HepG2 (cell line): ENCODE measurements around the gene KIFC1. TPM values are rescaled to one million over a fixed set of nuclear protein-coding genes. Genes with fewer than 3 reads are reported as not detected.

Source experiments
- FOXA1 ChIP-seq, 2 experiments: fragments of 450-650 bp in 1 of 2; sonication (generic) in 1 of 2; formaldehyde crosslinking in 1 of 2; IDR thresholded peaks; 2 replicates each; pipeline versions ENCODE4 v1.4.0 to v1.6.1; 2016 to 2020; ENCODE audit warnings: missing genetic modification reagents in 1 of 2
- JDP2 ChIP-seq: sonication (generic); formaldehyde crosslinking; IDR thresholded peaks from 2 replicates; pipeline ENCODE4 v1.8.1; 2022; ENCODE audit warnings: missing genetic modification reagents, borderline replicate concordance
- MAFG ChIP-seq: sonication (generic); formaldehyde crosslinking; IDR thresholded peaks from 2 replicates; pipeline ENCODE4 v1.5.1; 2020; ENCODE audit warnings: mild to moderate bottlenecking, missing genetic modification reagents
- MBD4 ChIP-seq: IDR thresholded peaks from 2 replicates; pipeline ENCODE4 v1.6.1; 2012; ENCODE audit warnings: low read length, inconsistent platforms, borderline replicate concordance
- MIER3 ChIP-seq: IDR thresholded peaks from 2 replicates; pipeline ENCODE4 v1.6.1; 2016; ENCODE audit warnings: missing compliant biosample characterization, borderline replicate concordance
- MTA1 ChIP-seq: sonication (generic); formaldehyde crosslinking; IDR thresholded peaks from 2 replicates; pipeline ENCODE4 v1.4.0; 2020; ENCODE audit warnings: missing genetic modification reagents, mild to moderate bottlenecking, borderline replicate concordance
- NKX3-1 ChIP-seq: sonication (generic); formaldehyde crosslinking; IDR thresholded peaks from 2 replicates; pipeline ENCODE4 v1.5.0; 2020; ENCODE audit warnings: missing genetic modification reagents
- NONO ChIP-seq, 2 experiments: fragments of 450-650 bp in 1 of 2; sonication (generic) in 1 of 2; formaldehyde crosslinking in 1 of 2; IDR thresholded peaks in 1 of 2; conservative IDR thresholded peaks in 1 of 2; 2 replicates each; pipeline versions ENCODE4 v1.6.1 to v1.8.0; 2017 to 2022; ENCODE audit warnings: mild to moderate bottlenecking in 1 of 2, missing genetic modification reagents in 1 of 2, moderate library complexity in 1 of 2
- NR3C1 ChIP-seq: sonication (generic); formaldehyde crosslinking; IDR thresholded peaks from 2 replicates; pipeline ENCODE4 v1.4.0; 2020; ENCODE audit warnings: missing genetic modification reagents
- RARA ChIP-seq: IDR thresholded peaks from 2 replicates; pipeline ENCODE4 v1.6.1; 2016; ENCODE audit warnings: missing genetic modification reagents, missing compliant biosample characterization
- ZBTB38 ChIP-seq: sonication (generic); formaldehyde crosslinking; IDR thresholded peaks from 2 replicates; pipeline ENCODE4 v1.5.1; 2020; ENCODE audit warnings: mild to moderate bottlenecking, missing genetic modification reagents
- ZFP82 ChIP-seq: sonication (generic); formaldehyde crosslinking; IDR thresholded peaks from 2 replicates; pipeline ENCODE4 v1.5.1; 2020; ENCODE audit warnings: mild to moderate bottlenecking, missing genetic modification reagents, borderline replicate concordance
- ZNF17 ChIP-seq: sonication (generic); formaldehyde crosslinking; IDR thresholded peaks from 2 replicates; pipeline ENCODE4 v1.5.0; 2020; ENCODE audit warnings: mild to moderate bottlenecking, missing genetic modification reagents
- ZNF20 ChIP-seq: sonication (generic); formaldehyde crosslinking; IDR thresholded peaks from 2 replicates; pipeline ENCODE4 v1.4.0; 2020; ENCODE audit warnings: mild to moderate bottlenecking, moderate library complexity, missing genetic modification reagents
- ZNF382 ChIP-seq: sonication (generic); formaldehyde crosslinking; IDR thresholded peaks from 2 replicates; pipeline ENCODE4 v1.5.0; 2020; ENCODE audit warnings: missing genetic modification reagents, mild to moderate bottlenecking, borderline replicate concordance
- ZNF619 ChIP-seq: sonication (generic); formaldehyde crosslinking; IDR thresholded peaks from 2 replicates; pipeline ENCODE4 v1.4.0; 2020; ENCODE audit warnings: mild to moderate bottlenecking, missing genetic modification reagents
- ZNF672 ChIP-seq: sonication (generic); formaldehyde crosslinking; IDR thresholded peaks from 2 replicates; pipeline ENCODE4 v1.8.1; 2022; ENCODE audit warnings: missing genetic modification reagents
- ZNF703 ChIP-seq: sonication (generic); formaldehyde crosslinking; IDR thresholded peaks from 2 replicates; pipeline ENCODE4 v1.5.1; 2020; ENCODE audit warnings: missing genetic modification reagents, mild to moderate bottlenecking, moderate library complexity, borderline replicate concordance
- polyA plus RNA-seq, 8 experiments: library from polyadenylated mRNA; depleted of rRNA in 3 of 8; stranded (reverse) in 7 of 8; unstranded in 1 of 8; fragments of >200 nt; fragmentation: Illumina TruSeq in 4 of 8; extraction: Trizol in 4 of 8; gene quantifications; 2 replicates each; pipeline versions ENCODE4 v1.2.1 to v1.2.3, GENCODE V29; 2011 to 2016; ENCODE audit warnings: low read depth in 4 of 8, missing spikeins in 1 of 8, mixed read lengths in 1 of 8; ENCODE audit not compliant: insufficient read depth in 1 of 8
- total RNA-seq, 5 experiments: library from RNA; depleted of rRNA; stranded (reverse); fragments of >200 nt; fragmentation: Illumina TruSeq; extraction: Trizol; gene quantifications; 2 replicates each; pipeline ENCODE4 v1.2.3, GENCODE V29; 2016; ENCODE audit warnings: low read depth in 1 of 5
- TF ChIP-seq, protein P1 (sequence below): sonication (generic); formaldehyde crosslinking; IDR thresholded peaks from 2 replicates; pipeline ENCODE4 v1.4.0; 2020; ENCODE audit warnings: missing genetic modification reagents, mild to moderate bottlenecking, borderline replicate concordance
- TF ChIP-seq, protein P2 (sequence below): sonication (generic); formaldehyde crosslinking; IDR thresholded peaks from 2 replicates; pipeline ENCODE4 v1.8.0; 2022; ENCODE audit warnings: mild to moderate bottlenecking, missing genetic modification reagents, moderate library complexity
- TF ChIP-seq, protein P3 (sequence below): sonication (generic); formaldehyde crosslinking; conservative IDR thresholded peaks from 2 replicates; pipeline ENCODE4 v1.8.0; 2022; ENCODE audit warnings: missing genetic modification reagents

KIFC1 gene
- total and polyA plus RNA-seq, 2 of the 13 experiments (the other 11 are each of a cell fraction or from before 2014, with no cell fraction given) = 25.0 to 45.5 TPM

DNA sequence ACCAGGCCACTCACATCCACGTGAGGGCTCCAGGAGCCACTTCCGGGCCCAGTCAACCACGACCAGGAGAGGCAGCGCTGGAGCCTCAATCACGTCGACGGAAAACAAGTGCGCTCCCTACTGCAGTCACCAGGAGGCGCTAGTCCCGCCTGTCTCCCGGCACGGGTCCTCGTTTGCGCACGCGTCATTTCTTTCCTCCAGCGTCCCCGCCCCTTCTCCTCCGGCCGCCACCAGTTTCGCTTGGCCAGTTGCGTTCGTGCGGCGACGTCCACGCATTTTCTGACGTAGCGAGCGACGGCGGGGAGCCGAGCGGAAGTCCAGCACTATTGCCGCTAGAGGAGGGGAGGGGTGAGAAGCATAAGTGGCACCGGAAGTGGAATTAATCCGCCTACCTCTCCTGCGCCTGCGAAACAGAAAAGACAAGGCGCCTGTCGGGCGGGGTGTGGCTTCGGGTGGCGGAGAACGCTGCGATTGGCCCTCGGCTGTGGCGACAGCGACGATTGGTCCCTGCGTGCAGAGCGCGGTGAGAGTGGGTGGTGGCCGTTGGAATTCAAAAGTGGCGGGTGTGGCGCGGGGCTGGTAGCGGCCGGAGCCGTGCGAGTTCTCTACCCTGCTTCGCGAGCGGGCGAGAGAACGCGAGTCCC lies at the start of gene KIFC1 (continued):
- TF ChIP-seq, protein P1, sequence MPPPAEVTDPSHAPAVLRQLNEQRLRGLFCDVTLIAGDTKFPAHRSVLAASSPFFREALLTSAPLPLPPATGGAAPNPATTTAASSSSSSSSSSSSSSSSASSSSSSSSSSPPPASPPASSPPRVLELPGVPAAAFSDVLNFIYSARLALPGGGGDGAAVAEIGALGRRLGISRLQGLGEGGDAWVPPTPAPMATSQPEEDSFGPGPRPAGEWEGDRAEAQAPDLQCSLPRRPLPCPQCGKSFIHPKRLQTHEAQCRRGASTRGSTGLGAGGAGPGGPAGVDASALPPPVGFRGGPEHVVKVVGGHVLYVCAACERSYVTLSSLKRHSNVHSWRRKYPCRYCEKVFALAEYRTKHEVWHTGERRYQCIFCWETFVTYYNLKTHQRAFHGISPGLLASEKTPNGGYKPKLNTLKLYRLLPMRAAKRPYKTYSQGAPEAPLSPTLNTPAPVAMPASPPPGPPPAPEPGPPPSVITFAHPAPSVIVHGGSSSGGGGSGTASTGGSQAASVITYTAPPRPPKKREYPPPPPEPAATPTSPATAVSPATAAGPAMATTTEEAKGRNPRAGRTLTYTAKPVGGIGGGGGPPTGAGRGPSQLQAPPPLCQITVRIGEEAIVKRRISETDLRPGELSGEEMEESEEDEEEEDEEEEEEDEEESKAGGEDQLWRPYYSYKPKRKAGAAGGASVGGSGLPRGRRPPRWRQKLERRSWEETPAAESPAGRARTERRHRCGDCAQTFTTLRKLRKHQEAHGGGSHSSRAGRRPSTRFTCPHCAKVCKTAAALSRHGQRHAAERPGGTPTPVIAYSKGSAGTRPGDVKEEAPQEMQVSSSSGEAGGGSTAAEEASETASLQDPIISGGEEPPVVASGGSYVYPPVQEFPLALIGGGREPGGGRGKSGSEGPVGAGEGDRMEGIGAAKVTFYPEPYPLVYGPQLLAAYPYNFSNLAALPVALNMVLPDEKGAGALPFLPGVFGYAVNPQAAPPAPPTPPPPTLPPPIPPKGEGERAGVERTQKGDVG (CRISPR knock-in tag) = no peak
- TF ChIP-seq MIER3 (CRISPR knock-in tag) (peak; percentile 94), ZBTB38 (CRISPR knock-in tag) (peak; percentile 86; the same call in 1 of the 2 replicates), ZNF17 (CRISPR knock-in tag) (no peak), MTA1 (CRISPR knock-in tag) (peak; percentile 63; the same call in 1 of the 2 replicates), MAFG (CRISPR knock-in tag) (no peak), RARA (CRISPR knock-in tag) (peak; percentile 64), NKX3-1 (CRISPR knock-in tag) (peak; percentile 23; the same call in 1 of the 2 replicates), ZNF382 (CRISPR knock-in tag) (no peak), ZNF619 (peak; percentile 88; the same call in 1 of the 2 replicates), ZNF20 (CRISPR knock-in tag) (no peak), NR3C1 (CRISPR knock-in tag) (no peak), ZFP82 (peak; percentile 86; the same call in 1 of the 2 replicates), NONO (IDR thresholded peaks at IDR 0.05) (no peak), NONO (CRISPR knock-in tag; conservative IDR thresholded peaks at IDR 0.05) (peak; percentile 98), ZNF672 (CRISPR knock-in tag) (peak; percentile 91; the same call in 1 of the 2 replicates), FOXA1 (IDR thresholded peaks at IDR 0.05) (no peak), FOXA1 (CRISPR knock-in tag; IDR thresholded peaks at IDR 0.05) (peak; percentile 52), MBD4 (no peak), JDP2 (CRISPR knock-in tag) (peak; percentile 30; the same call in 1 of the 2 replicates), ZNF703 (no peak)
- TF ChIP-seq, protein P2, sequence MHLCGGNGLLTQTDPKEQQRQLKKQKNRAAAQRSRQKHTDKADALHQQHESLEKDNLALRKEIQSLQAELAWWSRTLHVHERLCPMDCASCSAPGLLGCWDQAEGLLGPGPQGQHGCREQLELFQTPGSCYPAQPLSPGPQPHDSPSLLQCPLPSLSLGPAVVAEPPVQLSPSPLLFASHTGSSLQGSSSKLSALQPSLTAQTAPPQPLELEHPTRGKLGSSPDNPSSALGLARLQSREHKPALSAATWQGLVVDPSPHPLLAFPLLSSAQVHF (CRISPR knock-in tag) = peak; percentile 93
- TF ChIP-seq, protein P3, sequence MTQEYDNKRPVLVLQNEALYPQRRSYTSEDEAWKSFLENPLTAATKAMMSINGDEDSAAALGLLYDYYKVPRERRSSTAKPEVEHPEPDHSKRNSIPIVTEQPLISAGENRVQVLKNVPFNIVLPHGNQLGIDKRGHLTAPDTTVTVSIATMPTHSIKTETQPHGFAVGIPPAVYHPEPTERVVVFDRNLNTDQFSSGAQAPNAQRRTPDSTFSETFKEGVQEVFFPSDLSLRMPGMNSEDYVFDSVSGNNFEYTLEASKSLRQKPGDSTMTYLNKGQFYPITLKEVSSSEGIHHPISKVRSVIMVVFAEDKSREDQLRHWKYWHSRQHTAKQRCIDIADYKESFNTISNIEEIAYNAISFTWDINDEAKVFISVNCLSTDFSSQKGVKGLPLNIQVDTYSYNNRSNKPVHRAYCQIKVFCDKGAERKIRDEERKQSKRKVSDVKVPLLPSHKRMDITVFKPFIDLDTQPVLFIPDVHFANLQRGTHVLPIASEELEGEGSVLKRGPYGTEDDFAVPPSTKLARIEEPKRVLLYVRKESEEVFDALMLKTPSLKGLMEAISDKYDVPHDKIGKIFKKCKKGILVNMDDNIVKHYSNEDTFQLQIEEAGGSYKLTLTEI (CRISPR knock-in tag) = no peak
